Activated CD4-positive, alpha-beta T cell treated with anti-CD3 and anti-CD28 coated beads, Interleukin-2, amount 50 U/mL, for 16 hours (primary cell): Measurements from ENCODE around the gene SLC5A8.

Experiments
- DNase-seq: peaks from one replicate; pipeline ENCODE4 v3.0.0-alpha.2; 2020

SLC5A8 gene, protein sequence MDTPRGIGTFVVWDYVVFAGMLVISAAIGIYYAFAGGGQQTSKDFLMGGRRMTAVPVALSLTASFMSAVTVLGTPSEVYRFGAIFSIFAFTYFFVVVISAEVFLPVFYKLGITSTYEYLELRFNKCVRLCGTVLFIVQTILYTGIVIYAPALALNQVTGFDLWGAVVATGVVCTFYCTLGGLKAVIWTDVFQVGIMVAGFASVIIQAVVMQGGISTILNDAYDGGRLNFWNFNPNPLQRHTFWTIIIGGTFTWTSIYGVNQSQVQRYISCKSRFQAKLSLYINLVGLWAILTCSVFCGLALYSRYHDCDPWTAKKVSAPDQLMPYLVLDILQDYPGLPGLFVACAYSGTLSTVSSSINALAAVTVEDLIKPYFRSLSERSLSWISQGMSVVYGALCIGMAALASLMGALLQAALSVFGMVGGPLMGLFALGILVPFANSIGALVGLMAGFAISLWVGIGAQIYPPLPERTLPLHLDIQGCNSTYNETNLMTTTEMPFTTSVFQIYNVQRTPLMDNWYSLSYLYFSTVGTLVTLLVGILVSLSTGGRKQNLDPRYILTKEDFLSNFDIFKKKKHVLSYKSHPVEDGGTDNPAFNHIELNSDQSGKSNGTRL

GRCh38 chr12:101209319-101210302, at the start of gene SLC5A8:
TSS of gene SLC5A8 (minus strand) at chr12:101210238. CDS start at chr12:101209848, 390 bp downstream.
- DNase-seq: no peak

GRCh38 chr12:101257357-101257756, 47.3 kb upstream of the SLC5A8 start:
- no peak for DNase-seq

GRCh38 chr12:101256266-101256665, 46.2 kb upstream of the SLC5A8 start:
- DNase-seq: no peak

- no peak for DNase-seq
Measured at GRCh38 chr12:101243616-101244015, 33.6 kb upstream of the SLC5A8 start.

DNA sequence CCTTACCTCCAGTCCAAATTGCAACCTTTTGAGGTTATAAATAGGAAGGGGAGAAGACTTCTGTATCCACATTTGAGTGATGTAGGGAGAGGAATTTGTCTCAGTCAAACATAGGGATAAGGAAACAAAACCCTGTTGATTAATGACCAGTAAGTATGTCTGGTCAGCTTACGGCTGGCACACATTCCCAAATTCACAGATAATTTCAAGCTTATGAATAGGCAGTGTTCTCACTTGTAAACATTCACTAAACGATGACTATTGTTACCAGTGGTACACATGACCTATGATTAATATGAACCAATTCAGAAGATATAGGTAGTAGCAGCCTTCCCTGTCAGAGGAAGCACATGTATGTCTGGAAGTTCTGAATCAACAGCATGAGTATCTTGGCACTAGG, 33.0 kb upstream of the SLC5A8 start:
- no peak for DNase-seq

- no peak for DNase-seq
Measured at GRCh38 chr12:101238800-101239329, 28.8 kb upstream of the SLC5A8 start.

DNA sequence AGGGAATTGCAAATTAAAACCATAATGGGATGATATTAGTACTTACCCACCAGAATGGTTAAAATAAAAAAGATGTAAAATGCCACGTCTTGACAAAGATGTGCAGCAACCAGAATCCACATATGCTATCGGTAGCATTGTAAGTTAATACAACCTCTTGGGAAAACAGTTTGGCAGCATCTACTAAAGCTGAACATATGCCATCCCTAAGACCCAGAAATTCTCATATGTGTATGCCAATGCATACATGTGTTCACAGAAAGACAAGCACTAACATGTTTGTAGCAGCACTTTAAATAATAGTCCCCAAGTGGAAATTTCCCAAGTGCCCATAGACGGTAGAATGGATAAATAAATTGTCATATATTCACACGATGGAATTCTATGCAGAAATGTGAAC, 28.3 kb upstream of the SLC5A8 start:
- no peak for DNase-seq

DNA sequence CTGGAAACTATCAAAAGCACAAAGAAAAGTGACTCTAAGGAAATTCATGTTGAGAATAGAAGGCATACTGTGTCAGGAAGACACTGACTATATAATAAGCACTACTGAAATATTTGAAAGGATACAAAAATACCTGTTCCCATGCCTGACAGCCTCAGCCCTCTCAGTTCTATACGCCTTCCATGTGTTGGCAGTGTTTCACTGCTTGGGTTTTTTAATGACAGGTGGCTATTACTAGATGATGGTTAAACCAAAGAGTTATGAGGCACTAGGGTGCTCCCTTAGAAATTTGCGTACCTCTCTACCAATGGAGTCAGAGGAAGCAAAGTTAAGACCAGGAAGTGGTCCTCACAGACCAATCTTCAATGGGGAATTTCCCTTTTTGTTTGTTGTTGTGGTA, 25.6 kb upstream of the SLC5A8 start:
- no peak for DNase-seq

- no peak for DNase-seq
Measured at GRCh38 chr12:101231636-101232035, 21.6 kb upstream of the SLC5A8 start.

DNA sequence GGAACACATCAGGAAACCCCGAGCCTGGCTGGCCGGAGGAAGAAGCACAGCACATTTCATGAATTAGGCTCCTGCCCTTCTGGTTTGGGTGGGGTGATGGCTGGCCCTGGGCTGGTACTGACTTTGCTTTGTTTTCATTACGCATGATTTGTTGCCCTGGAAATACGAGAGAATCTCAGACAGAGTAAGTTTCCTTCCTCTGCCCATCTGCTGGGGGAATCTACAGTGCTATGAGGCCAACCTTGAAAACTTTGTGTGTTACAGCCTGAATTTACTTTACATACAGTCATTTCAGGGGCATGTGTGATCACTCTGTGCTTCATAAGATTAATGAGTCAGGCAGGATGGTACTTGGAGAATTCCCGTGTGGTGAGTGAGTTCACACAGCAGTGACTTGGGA, 20.5 kb upstream of the SLC5A8 start:
- DNase-seq: no peak

GRCh38 chr12:101229841-101230241, 19.8 kb upstream of the SLC5A8 start:
- DNase-seq: no peak

- no peak for DNase-seq
Measured at GRCh38 chr12:101221301-101221700, 11.3 kb upstream of the SLC5A8 start.

GRCh38 chr12:101216810-101217209, 6.8 kb upstream of the SLC5A8 start:
- no peak for DNase-seq

DNA sequence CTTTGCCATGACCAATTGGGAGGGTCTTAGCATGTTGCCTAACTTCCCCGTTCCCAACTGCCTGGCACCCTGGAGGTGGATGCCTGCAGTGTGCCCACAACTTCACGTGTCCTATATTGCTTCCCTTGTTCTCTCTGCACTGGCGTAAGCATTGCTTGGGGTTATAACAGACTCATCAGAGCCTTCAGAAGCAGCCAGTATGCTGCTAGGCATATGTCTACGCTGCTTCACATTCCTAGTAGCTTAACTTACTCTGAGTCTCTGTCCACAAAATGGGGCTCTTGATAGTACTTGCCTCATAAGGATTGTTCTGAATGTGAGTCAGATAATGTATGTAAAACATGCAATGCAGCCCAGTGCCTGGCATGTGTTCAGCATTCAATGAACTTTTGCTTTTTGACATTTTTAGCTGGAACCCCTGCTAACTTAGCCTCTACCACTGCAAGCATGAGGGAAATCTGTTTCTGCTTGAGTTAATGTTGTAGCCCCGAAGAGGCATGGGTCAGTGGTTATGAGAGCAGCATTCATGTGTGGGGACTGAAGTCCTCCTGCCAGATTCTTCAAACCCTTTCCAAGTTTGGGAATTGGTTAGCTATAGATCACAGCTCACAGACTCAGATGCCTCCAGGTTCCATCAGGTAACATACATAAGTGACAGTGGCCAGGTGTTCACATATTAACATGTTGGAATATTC, 2.8 kb downstream of the SLC5A8 start:
- no peak for DNase-seq

DNA sequence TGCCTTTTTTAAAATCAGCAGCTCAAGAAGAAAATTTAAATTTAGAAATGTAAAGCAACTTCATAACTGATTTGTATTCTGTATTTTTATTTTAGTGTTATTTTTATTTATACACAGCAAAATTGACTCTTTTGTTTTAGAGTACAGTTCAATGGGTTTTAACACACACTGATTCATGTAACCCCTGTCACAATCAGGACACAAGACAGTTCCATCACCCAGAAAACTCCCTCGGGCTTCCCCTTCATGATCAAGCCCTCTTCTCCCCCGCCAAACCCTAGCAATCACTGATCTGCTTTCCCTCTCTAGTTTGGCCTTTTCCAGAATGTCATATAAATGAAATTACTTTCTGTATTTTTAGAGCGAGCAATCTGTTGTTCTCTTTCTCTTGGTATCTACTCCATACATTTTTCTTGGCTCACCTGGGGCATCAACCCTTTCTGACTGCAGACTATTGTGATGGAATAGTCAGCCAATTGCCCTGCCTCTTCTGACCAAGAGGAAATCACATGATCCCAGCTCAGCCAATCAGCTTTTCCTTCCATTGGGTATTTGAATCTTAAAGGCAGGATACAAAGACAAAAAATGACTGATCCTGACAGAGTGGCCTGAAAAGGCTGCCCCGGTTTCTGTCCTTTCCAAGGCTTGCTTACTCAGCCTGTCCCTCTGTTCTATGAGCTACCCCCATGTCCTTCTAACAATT, 5.3 kb downstream of the SLC5A8 start:
- no peak for DNase-seq

DNA sequence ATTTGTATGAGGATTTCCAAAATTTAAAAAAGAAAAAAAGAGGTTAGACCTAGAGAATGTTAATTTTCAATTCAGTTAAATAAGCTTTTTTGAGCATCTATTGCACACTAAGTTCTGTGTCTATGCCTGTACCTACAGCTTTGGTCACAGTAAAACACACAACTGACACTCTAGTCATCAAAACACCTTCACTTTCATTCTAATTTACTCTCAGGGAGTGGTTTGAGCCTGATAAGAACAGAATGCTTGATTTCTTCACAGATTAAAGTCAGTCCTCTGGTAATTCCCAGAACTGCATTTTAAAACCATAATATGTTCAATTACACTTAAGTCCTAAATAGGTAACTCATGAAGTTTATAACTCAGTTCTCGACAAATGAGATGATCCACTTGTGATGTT, 9.2 kb downstream of the SLC5A8 start:
- DNase-seq: no peak

DNA sequence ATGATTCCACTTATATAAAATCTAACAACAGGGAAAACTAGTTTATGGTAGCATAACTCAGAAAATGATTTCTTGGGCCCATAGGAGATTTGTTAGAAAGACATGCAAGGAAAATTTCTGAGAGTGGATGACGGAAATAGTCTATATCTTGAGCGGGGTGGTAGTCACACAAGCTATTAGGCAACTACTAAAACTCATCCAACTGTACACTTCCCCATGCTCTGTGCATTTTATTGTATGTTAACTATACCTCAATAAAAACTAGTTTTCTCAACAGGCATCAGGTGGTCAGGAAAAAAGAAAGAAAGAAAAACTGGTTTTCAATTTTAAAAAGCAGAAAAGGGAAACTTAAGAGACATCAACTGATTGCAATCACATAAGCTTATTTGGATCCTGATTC, 9.9 kb downstream of the SLC5A8 start:
- DNase-seq: no peak

- no peak for DNase-seq
Measured at GRCh38 chr12:101186291-101186690, 23.7 kb downstream of the SLC5A8 start.

- DNase-seq: no peak
Measured at GRCh38 chr12:101181776-101182175, 28.3 kb downstream of the SLC5A8 start.

GRCh38 chr12:101174541-101174940, 35.5 kb downstream of the SLC5A8 start:
- DNase-seq: no peak

GRCh38 chr12:101173197-101173749, 36.8 kb downstream of the SLC5A8 start:
- no peak for DNase-seq
